Measurements from ENCODE around the gene KIF12.

The KIF12 gene

GRCh38 chr9:114082017-114082762 lies 16.9 kb downstream of the KIF12 start:
- Histone ChIP-seq H3K27ac (ENCODE audit: low read depth, low read length) (no peak overlapping the region), H3K4me1 (ENCODE audit: control insufficient read depth, low read length) (no peaks in the 10 kb centered on the region), H4K20me1 (ENCODE audit: control insufficient read depth, insufficient read depth, low read depth, low read length) (no peaks in the 10 kb centered on the region), H3K9me2 (replicated peaks; ENCODE audit: control insufficient read depth, low read length) (no peaks in the 10 kb centered on the region), H3F3A (ENCODE audit: control insufficient read depth, insufficient read depth) (no peaks in the 10 kb centered on the region), H3K36me3 (ENCODE audit: control insufficient read depth, low read length) (no peaks in the 10 kb centered on the region), H3K4me3 (ENCODE audit: low read length) (no peak overlapping the region), H3K4me2 (ENCODE audit: low read length) (no peak overlapping the region), H3K27me3 (ENCODE audit: control insufficient read depth, low read length) (peaks cover 19% of the 10 kb centered on the region), H3K9me3 (ENCODE audit: control insufficient read depth, insufficient read depth, low read length) (no peaks in the 10 kb centered on the region), H3K79me2 (ENCODE audit: control insufficient read depth, low read length) (no peaks in the 10 kb centered on the region)
- TF ChIP-seq EZH2phosphoT487 (IDR thresholded peaks at IDR 0.05; ENCODE audit: borderline replicate concordance, low read length) = no peak
- TF ChIP-seq, protein P1, sequence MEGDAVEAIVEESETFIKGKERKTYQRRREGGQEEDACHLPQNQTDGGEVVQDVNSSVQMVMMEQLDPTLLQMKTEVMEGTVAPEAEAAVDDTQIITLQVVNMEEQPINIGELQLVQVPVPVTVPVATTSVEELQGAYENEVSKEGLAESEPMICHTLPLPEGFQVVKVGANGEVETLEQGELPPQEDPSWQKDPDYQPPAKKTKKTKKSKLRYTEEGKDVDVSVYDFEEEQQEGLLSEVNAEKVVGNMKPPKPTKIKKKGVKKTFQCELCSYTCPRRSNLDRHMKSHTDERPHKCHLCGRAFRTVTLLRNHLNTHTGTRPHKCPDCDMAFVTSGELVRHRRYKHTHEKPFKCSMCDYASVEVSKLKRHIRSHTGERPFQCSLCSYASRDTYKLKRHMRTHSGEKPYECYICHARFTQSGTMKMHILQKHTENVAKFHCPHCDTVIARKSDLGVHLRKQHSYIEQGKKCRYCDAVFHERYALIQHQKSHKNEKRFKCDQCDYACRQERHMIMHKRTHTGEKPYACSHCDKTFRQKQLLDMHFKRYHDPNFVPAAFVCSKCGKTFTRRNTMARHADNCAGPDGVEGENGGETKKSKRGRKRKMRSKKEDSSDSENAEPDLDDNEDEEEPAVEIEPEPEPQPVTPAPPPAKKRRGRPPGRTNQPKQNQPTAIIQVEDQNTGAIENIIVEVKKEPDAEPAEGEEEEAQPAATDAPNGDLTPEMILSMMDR (IDR thresholded peaks at IDR 0.05; ENCODE audit: low read depth, low read length, poor library complexity, severe bottlenecking) = peak; percentile 93

DNA sequence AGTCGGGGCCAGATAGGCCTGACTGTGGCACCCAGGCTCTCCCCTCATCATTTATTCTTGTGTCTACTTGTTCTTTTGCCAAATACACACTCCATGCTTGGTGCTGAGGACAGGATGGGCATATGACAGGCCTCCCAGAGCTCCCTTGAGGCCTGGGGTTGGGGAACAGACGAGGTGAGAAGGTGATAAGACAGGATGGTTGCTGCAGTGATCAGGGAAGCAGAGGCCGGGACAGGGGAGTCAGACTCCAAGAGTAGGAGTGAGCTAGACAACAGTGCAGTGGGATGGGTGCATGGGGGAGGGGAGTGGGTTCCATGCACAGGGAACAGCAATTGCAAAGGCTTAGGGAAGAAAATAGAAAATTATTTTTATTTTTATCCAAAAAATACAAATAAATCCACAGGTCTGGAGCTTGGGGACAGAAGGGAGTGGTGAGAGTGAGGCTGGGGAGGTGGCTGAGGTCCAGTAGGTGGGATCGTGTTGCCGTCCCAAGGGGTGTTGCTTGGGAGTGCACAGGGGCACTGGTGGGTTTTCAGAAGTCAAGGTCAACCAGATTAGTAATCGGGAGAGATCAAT lies 17.6 kb downstream of the KIF12 start:
- Histone ChIP-seq H3K4me2 (ENCODE audit: low read length) (no peak overlapping the region), H4K20me1 (ENCODE audit: control insufficient read depth, insufficient read depth, low read depth, low read length) (no peaks in the 10 kb centered on the region), H3K27me3 (ENCODE audit: control insufficient read depth, low read length) (peaks cover 15% of the 10 kb centered on the region; the same call in 1 of the 2 replicates), H3K27ac (ENCODE audit: low read depth, low read length) (no peak overlapping the region), H3K4me1 (ENCODE audit: control insufficient read depth, low read length) (no peaks in the 10 kb centered on the region), H3K36me3 (ENCODE audit: control insufficient read depth, low read length) (no peaks in the 10 kb centered on the region), H3K9me2 (replicated peaks; ENCODE audit: control insufficient read depth, low read length) (no peaks in the 10 kb centered on the region), H3K79me2 (ENCODE audit: control insufficient read depth, low read length) (no peaks in the 10 kb centered on the region), H3K9me3 (ENCODE audit: control insufficient read depth, insufficient read depth, low read length) (no peaks in the 10 kb centered on the region), H3F3A (ENCODE audit: control insufficient read depth, insufficient read depth) (no peaks in the 10 kb centered on the region), H3K4me3 (ENCODE audit: low read length) (no peak overlapping the region)
- TF ChIP-seq, protein P1 (IDR thresholded peaks at IDR 0.05; ENCODE audit: low read depth, low read length, poor library complexity, severe bottlenecking) = no peak
- TF ChIP-seq EZH2phosphoT487 (IDR thresholded peaks at IDR 0.05; ENCODE audit: borderline replicate concordance, low read length) = no peak

DNA sequence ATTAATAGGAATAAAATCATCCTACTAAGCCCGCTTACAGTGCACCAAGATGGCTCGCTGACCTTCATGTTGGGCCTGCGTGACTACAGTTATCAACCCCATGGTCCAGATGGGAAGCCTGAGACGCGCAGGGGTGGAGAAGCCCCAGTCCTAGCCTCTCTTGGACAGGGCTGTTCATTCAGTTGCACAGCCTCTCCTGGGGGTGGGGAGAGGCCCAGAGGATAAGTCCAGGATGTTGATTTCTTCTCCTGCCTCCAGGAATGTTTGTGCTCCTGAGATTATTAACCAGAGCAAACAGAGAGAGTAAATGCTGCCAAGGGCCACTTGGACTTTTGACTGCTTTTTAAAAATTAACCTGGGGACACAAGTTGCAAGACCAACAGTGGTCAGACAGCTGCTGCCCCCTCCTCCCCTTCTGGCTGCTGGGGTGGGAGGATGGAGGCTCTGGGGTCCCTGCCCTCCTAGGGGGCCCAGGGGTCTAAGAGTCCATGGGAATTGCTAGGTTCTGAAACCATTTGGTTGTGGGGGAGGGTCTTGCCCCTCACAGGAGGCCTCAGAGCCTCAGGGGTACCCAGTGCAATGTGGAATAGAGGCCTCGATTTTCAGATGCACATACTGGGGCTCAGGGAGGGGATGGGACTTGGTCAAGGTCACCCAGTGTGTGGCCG lies 18.2 kb downstream of the KIF12 start:
- H3K9me2 ChIP-seq (replicated peaks; ENCODE audit: control insufficient read depth, low read length) = no peaks in the 10 kb centered on the region
- no peaks in the 10 kb centered on the region for H4K20me1 ChIP-seq (ENCODE audit: control insufficient read depth, insufficient read depth, low read depth, low read length)
- H3K4me2 ChIP-seq (ENCODE audit: low read length) = no peak overlapping the region
- no peaks in the 10 kb centered on the region for H3K9me3 ChIP-seq (ENCODE audit: control insufficient read depth, insufficient read depth, low read length)
- H3K4me1 ChIP-seq (ENCODE audit: control insufficient read depth, low read length) = no peaks in the 10 kb centered on the region
- H3K27me3 ChIP-seq (ENCODE audit: control insufficient read depth, low read length) = peaks cover 11% of the 10 kb centered on the region; the same call in 1 of the 2 replicates
- no peaks in the 10 kb centered on the region for H3K79me2 ChIP-seq (ENCODE audit: control insufficient read depth, low read length)
- no peaks in the 10 kb centered on the region for H3F3A ChIP-seq (ENCODE audit: control insufficient read depth, insufficient read depth)
- no peak overlapping the region for H3K27ac ChIP-seq (ENCODE audit: low read depth, low read length)
- TF ChIP-seq, protein P1 (IDR thresholded peaks at IDR 0.05; ENCODE audit: low read depth, low read length, poor library complexity, severe bottlenecking) = no peak
- no peak for TF ChIP-seq EZH2phosphoT487 (IDR thresholded peaks at IDR 0.05; ENCODE audit: borderline replicate concordance, low read length)
- no peak overlapping the region for H3K4me3 ChIP-seq (ENCODE audit: low read length)
- no peaks in the 10 kb centered on the region for H3K36me3 ChIP-seq (ENCODE audit: control insufficient read depth, low read length)
